ENCODE results near the gene RFC2. TPM values are rescaled to one million over a fixed set of nuclear protein-coding genes. Genes with fewer than 3 reads are reported as not detected.
"Not testable (repeated sequence)": the region's sequence is repeated elsewhere in the genome, so short reads cannot be mapped to it uniquely, and the experiment has no call there.

The RFC2 gene
- total and polyA plus RNA-seq, 2 donors (not counting 1 experiment from before 2014, with no cell fraction given), result 9.9 to 19.6 TPM

DNA sequence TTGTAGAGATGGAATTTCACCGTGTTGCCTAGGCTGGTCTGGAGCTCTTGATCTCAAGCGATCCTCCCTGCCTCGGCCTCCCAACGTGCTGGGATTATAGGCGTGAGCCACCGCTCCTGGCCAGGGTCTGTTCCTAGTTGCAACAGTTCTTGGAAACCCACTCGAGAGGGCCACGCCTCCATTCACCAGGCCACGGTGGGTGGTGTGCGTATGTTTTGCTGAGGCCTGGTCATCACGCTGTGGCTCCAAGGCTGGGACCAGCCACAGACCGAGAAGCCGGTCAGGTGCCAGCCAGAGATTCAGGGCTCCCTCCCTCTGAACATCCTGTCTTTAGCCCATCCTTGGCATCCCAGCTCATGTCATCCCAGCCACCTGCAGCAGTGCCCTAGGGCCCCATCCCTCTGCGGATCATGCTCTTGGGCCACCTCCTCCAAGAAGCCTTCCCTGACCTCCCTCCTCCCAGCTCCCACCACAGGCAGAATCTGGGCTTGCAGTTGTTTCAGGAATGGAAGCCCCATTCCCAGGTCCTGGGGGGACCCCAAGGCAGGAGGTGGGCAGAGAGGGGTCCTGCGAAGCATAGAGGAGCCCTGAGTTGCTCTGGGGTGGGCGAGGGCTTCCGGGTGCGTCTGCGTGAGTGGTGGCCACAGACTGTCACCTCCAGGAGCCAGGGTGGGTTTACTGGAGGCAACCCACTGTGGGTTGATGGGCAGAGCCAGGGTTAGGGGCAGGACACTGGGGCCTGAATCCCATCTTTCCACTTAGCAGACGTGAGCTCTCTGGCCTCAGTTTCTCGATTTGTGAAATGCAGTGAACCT is 39.2 kb downstream of the RFC2 start:
- Histone ChIP-seq H3K4me1 (ENCODE audit: control insufficient read depth, extremely low read depth, insufficient read depth, low read length) (peaks cover 1% of the 10 kb centered on the region), H3K27ac (ENCODE audit: insufficient read depth, low read length) (no peak overlapping the region), H3K36me3 (ENCODE audit: control insufficient read depth, insufficient read depth, low read length) (no peaks in the 10 kb centered on the region), H4K20me1 (ENCODE audit: control insufficient read depth, extremely low read depth, insufficient read depth, low read length) (no peaks in the 10 kb centered on the region), H2AFZ (ENCODE audit: low read length) (no peak overlapping the region), H3K9me3 (ENCODE audit: control insufficient read depth, insufficient read depth, low read depth, low read length) (no peaks in the 10 kb centered on the region), H3K9ac (ENCODE audit: insufficient read depth, low read length) (no peak overlapping the region), H3K27me3 (ENCODE audit: control insufficient read depth, insufficient read depth, low read length) (no peaks in the 10 kb centered on the region), H3K4me2 (ENCODE audit: extremely low read depth, insufficient read depth, low read length) (no peak overlapping the region), H3K4me3 (replicated peaks in 1 of 4; ENCODE audit: control extremely low read depth in 1 of 4, insufficient read depth in 1 of 4, low read depth in 3 of 4, low read length in 4 of 4) (no peak overlapping the region), H3K79me2 (ENCODE audit: control insufficient read depth, insufficient read depth, low read length) (no peaks in the 10 kb centered on the region)
- no peak for DNase-seq (ENCODE audit: low read depth in 2 of 2)
- TF ChIP-seq EZH2 (IDR thresholded peaks at IDR 0.05; ENCODE audit: low read length, missing control alignments), result no peak
- TF ChIP-seq, protein P1, sequence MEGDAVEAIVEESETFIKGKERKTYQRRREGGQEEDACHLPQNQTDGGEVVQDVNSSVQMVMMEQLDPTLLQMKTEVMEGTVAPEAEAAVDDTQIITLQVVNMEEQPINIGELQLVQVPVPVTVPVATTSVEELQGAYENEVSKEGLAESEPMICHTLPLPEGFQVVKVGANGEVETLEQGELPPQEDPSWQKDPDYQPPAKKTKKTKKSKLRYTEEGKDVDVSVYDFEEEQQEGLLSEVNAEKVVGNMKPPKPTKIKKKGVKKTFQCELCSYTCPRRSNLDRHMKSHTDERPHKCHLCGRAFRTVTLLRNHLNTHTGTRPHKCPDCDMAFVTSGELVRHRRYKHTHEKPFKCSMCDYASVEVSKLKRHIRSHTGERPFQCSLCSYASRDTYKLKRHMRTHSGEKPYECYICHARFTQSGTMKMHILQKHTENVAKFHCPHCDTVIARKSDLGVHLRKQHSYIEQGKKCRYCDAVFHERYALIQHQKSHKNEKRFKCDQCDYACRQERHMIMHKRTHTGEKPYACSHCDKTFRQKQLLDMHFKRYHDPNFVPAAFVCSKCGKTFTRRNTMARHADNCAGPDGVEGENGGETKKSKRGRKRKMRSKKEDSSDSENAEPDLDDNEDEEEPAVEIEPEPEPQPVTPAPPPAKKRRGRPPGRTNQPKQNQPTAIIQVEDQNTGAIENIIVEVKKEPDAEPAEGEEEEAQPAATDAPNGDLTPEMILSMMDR (conservative IDR thresholded peaks at IDR 0.05 in 1 of 2, IDR thresholded peaks at IDR 0.05 in 1 of 2; ENCODE audit: low read depth in 1 of 2, low read length in 2 of 2), result no peak

DNA sequence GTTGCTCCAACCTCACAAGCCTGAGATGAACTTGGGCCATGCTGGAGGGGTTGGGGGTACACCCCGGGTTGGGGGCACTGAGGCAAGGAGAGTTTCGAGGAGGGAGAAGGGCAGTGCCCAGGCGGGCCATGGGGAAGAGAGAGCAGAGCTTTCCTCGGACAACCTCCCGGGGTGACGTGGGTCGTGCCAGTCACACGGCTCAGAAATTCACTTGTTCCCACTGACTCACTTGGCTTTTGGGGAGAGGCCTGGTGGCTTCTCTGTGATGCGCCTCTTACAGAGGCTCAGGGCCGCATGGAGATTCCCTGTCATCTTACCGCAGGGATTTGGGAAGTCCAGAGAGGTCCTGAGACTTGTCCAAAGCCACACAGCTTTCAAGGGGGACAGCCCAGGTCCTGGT is 41.5 kb downstream of the RFC2 start:
- Histone ChIP-seq H3K36me3 (ENCODE audit: control insufficient read depth, insufficient read depth, low read length) (no peaks in the 10 kb centered on the region), H4K20me1 (ENCODE audit: control insufficient read depth, extremely low read depth, insufficient read depth, low read length) (no peaks in the 10 kb centered on the region), H3K4me2 (ENCODE audit: extremely low read depth, insufficient read depth, low read length) (no peak overlapping the region), H3K4me1 (ENCODE audit: control insufficient read depth, extremely low read depth, insufficient read depth, low read length) (peaks cover 3% of the 10 kb centered on the region), H3K9ac (ENCODE audit: insufficient read depth, low read length) (no peak overlapping the region), H3K9me3 (ENCODE audit: control insufficient read depth, insufficient read depth, low read depth, low read length) (no peaks in the 10 kb centered on the region), H3K79me2 (ENCODE audit: control insufficient read depth, insufficient read depth, low read length) (no peaks in the 10 kb centered on the region), H3K4me3 (replicated peaks in 1 of 4; ENCODE audit: control extremely low read depth in 1 of 4, insufficient read depth in 1 of 4, low read depth in 3 of 4, low read length in 4 of 4) (no peak overlapping the region), H3K27ac (ENCODE audit: insufficient read depth, low read length) (no peak overlapping the region), H3K27me3 (ENCODE audit: control insufficient read depth, insufficient read depth, low read length) (no peaks in the 10 kb centered on the region), H2AFZ (ENCODE audit: low read length) (no peak overlapping the region)
- no peak for DNase-seq (ENCODE audit: low read depth in 2 of 2)
- TF ChIP-seq, protein P1 (conservative IDR thresholded peaks at IDR 0.05 in 1 of 2, IDR thresholded peaks at IDR 0.05 in 1 of 2; ENCODE audit: low read depth in 1 of 2, low read length in 2 of 2), result no peak
- no peak for TF ChIP-seq EZH2 (IDR thresholded peaks at IDR 0.05; ENCODE audit: low read length, missing control alignments)

DNA sequence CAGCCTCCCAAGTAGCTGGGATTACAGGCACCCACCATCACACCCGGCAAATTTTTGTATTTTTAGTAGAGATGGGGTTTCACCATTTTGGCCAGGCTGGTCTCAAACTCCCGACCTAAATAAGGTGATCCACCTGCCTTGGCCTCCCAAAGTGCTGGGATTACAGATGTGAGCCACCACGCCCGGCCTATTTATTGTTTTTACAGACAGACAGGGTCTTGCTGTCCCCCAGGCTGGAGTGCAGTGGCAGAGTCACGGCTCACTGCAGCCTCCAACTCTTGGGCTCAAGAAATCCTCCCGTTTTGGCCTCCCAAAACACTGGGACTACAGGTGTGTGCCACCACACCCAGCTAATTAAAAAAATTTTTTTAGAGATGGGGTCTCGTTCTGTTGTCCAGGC is 46.0 kb downstream of the RFC2 start:
- H4K20me1 ChIP-seq (ENCODE audit: control insufficient read depth, extremely low read depth, insufficient read depth, low read length); H3K79me2 ChIP-seq (ENCODE audit: control insufficient read depth, insufficient read depth, low read length); H3K27ac ChIP-seq (ENCODE audit: insufficient read depth, low read length); H3K36me3 ChIP-seq (ENCODE audit: control insufficient read depth, insufficient read depth, low read length); H3K27me3 ChIP-seq (ENCODE audit: control insufficient read depth, insufficient read depth, low read length); H3K4me3 ChIP-seq (replicated peaks in 1 of 4; ENCODE audit: control extremely low read depth in 1 of 4, insufficient read depth in 1 of 4, low read depth in 3 of 4, low read length in 4 of 4); H2AFZ ChIP-seq (ENCODE audit: low read length); H3K9ac ChIP-seq (ENCODE audit: insufficient read depth, low read length); H3K4me2 ChIP-seq (ENCODE audit: extremely low read depth, insufficient read depth, low read length); H3K9me3 ChIP-seq (ENCODE audit: control insufficient read depth, insufficient read depth, low read depth, low read length); H3K4me1 ChIP-seq (ENCODE audit: control insufficient read depth, extremely low read depth, insufficient read depth, low read length); DNase-seq (ENCODE audit: low read depth in 2 of 2): not testable (repeated sequence)
